ENCODE results near the gene NF2. TPM values are rescaled to one million over a fixed set of nuclear protein-coding genes. Genes with fewer than 3 reads are reported as not detected.

Gene NF2
- total and polyA plus RNA-seq, 9 donors = 6.8 to 51.3 (median 30.6) TPM

DNA sequence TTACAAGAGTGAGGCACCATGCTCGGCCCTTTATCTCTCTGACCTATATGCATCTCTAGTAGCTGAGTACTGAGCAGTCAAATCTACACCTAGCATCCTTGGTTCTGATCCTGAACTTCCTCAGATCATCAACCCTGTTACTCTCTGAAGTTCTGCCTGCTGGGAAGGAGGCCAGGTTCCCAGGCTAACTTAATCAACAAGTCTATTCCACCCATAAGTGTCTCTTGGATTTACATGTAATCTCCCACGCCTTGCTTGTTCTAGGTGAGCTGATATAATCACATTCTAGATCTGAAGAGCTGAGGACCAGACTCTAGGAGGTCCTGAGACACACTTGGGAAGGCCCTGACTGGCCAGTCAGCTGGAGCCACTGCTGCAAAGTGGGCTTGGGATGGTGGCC is 138.5 kb downstream of the NF2 start:
- H3K9me3 ChIP-seq = no peaks in the 10 kb centered on the region
- no peaks in the 10 kb centered on the region for H3K4me1 ChIP-seq (ENCODE audit: insufficient read depth)
- WGBS, 3 donors = 85 to 93% (median 88%) methylated on average over 2 of the region's 2 CpGs
- TF ChIP-seq EP300 (IDR thresholded peaks at IDR 0.05) = no peak
- no peak for TF ChIP-seq POLR2A (IDR thresholded peaks at IDR 0.05)
- TF ChIP-seq, protein P1, sequence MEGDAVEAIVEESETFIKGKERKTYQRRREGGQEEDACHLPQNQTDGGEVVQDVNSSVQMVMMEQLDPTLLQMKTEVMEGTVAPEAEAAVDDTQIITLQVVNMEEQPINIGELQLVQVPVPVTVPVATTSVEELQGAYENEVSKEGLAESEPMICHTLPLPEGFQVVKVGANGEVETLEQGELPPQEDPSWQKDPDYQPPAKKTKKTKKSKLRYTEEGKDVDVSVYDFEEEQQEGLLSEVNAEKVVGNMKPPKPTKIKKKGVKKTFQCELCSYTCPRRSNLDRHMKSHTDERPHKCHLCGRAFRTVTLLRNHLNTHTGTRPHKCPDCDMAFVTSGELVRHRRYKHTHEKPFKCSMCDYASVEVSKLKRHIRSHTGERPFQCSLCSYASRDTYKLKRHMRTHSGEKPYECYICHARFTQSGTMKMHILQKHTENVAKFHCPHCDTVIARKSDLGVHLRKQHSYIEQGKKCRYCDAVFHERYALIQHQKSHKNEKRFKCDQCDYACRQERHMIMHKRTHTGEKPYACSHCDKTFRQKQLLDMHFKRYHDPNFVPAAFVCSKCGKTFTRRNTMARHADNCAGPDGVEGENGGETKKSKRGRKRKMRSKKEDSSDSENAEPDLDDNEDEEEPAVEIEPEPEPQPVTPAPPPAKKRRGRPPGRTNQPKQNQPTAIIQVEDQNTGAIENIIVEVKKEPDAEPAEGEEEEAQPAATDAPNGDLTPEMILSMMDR (IDR thresholded peaks at IDR 0.05) = no peak
- no peak overlapping the region for H3K4me3 ChIP-seq
- intact Hi-C loops (cut with DNase I) = loop anchor here in 1 of 4 donors (2.0 kb wide), 1 partner anchor 39 kb away; no protein-coding TSS in a partner anchor
- no peak for DNase-seq
- no peak overlapping the region for H3K27ac ChIP-seq
- no peaks in the 10 kb centered on the region for H3K36me3 ChIP-seq
- no peaks in the 10 kb centered on the region for H3K27me3 ChIP-seq

DNA sequence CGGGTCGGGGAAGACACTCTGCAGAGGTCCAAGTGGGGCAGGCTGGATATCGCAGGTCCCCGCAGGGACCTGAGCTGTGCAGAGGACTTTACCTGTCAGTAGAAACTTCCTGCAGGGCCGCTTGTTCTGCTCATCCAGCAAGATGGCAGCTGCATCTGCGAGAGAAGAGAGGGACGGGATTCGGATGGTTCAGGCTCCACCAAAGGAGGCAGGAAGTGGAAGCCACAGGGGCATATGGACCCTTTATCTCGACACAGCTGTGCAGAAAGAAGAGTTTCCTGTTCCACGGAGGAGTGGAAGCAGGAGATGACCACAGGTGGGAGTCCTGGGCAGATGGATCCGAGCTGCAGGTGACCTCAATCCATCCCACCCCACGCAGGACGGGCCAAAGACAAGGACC is 138.9 kb downstream of the NF2 start:
- 75 to 79% (median 77%) methylated on average over 13 of the region's 13 CpGs for WGBS, 3 donors
- Histone ChIP-seq H3K4me1 (ENCODE audit: insufficient read depth) (no peaks in the 10 kb centered on the region), H3K27ac (no peak overlapping the region), H3K9me3 (no peaks in the 10 kb centered on the region), H3K4me3 (no peak overlapping the region), H3K36me3 (no peaks in the 10 kb centered on the region), H3K27me3 (no peaks in the 10 kb centered on the region)
- TF ChIP-seq POLR2A (IDR thresholded peaks at IDR 0.05) = no peak
- no peak for DNase-seq
- intact Hi-C loops (cut with DNase I) = no loop called here

DNA sequence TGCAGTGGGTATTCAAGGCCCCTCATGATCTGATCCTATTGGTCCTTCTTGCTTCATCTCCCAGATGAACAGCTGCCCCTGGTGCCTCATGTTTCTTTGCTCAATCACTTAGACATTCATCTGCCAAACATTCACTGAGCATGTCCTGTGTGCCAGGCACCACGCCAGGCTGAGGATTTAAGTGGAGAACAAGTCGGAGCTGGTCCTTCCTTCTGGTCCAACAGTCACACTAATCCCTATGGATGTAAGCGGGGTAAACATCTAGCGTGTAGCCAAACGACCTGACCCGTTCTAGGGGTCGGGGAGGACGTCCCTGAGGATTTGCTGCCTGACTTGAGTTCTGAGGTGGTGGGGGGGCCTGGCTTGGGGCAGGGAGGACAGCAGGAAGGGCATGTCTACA is 141.5 kb downstream of the NF2 start:
- 66 to 77% (median 71%) methylated on average over 7 to 8 of the region's 8 CpGs for WGBS, 3 donors
- Histone ChIP-seq H3K4me3 (no peak overlapping the region), H3K9me3 (no peaks in the 10 kb centered on the region), H3K27me3 (no peaks in the 10 kb centered on the region), H3K4me1 (ENCODE audit: insufficient read depth) (no peaks in the 10 kb centered on the region), H3K27ac (no peak overlapping the region), H3K36me3 (no peaks in the 10 kb centered on the region)
- intact Hi-C loops (cut with DNase I) = no loop called here
- no peak for TF ChIP-seq EP300 (IDR thresholded peaks at IDR 0.05)
- TF ChIP-seq POLR2A (IDR thresholded peaks at IDR 0.05) = no peak
- TF ChIP-seq, protein P1 (IDR thresholded peaks at IDR 0.05) = no peak
- DNase-seq = no peak

DNA sequence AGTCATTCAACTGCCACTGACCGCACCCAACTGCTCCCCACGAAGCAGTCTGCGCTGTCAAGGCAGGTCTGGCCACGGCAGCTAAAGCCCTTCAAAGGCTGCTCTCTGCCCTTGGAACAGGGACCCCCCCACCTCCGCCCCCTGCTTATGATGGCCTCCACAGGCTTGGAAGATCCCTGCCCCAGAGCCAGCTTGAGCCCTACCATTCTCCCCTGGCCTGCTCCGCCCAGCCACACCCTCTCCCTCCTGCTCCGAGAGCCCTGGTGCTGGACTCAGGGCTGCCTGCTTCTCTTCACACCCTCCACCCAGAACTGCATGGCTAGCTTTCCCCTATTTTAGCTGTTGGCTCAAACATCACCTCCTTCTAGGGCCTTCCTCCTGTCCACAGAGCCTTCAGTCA is 144.4 kb downstream of the NF2 start:
- intact Hi-C loops (cut with DNase I) = no loop called here
- no peak for DNase-seq
- Histone ChIP-seq H3K27me3 (no peaks in the 10 kb centered on the region), H3K4me1 (ENCODE audit: insufficient read depth) (no peaks in the 10 kb centered on the region), H3K9me3 (no peaks in the 10 kb centered on the region), H3K4me3 (no peak overlapping the region), H3K36me3 (no peaks in the 10 kb centered on the region), H3K27ac (no peak overlapping the region)
- WGBS, 3 donors = 92 to 93% (median 92%) methylated on average over 7 of the region's 7 CpGs
- TF ChIP-seq POLR2A (IDR thresholded peaks at IDR 0.05) (no peak), EP300 (IDR thresholded peaks at IDR 0.05) (no peak)
- TF ChIP-seq, protein P1 (IDR thresholded peaks at IDR 0.05) = no peak

Small RNAs within 50 kb of the gene (small RNA-seq; reads per million reads assigned to genes)
- not detected for gene AC004882.2

Other genes starting within 250 kb of the NF2 start
- 10 to 100 TPM; 19.0 to 54.0 (median 36.8) TPM for gene AP1B1, start 215.1 kb upstream of the NF2 start, total RNA-seq
- 10 to 100 TPM; 17.7 to 43.6 TPM for gene AP1B1, start 215.1 kb upstream of the NF2 start, polyA plus RNA-seq
- not detected for gene RFPL1, start 165.1 kb upstream of the NF2 start, total RNA-seq
- gene RFPL1, start 165.1 kb upstream of the NF2 start, polyA plus RNA-seq = not detected
- 10 to 100 TPM in 5 of 7 donors, 1 to 10 TPM in 2; 2.6 to 30.6 (median 12.4) TPM for gene NEFH, start 123.4 kb upstream of the NF2 start, total RNA-seq
- gene NEFH, start 123.4 kb upstream of the NF2 start, polyA plus RNA-seq = 10 to 100 TPM in 1 of 2 donors, 1 to 10 TPM in 1; 7.2 to 26.6 TPM
- gene THOC5, start 49.9 kb upstream of the NF2 start, total RNA-seq = 10 to 100 TPM; 26.2 to 46.1 (median 30.3) TPM
- gene THOC5, start 49.9 kb upstream of the NF2 start, polyA plus RNA-seq = 10 to 100 TPM; 33.5 to 51.6 TPM
- gene NIPSNAP1, start 22.5 kb upstream of the NF2 start, total RNA-seq = 10 to 100 TPM; 18.0 to 39.6 (median 33.9) TPM
- gene NIPSNAP1, start 22.5 kb upstream of the NF2 start, polyA plus RNA-seq = 10 to 100 TPM; 27.3 to 75.9 TPM
- gene CABP7, start 116.4 kb downstream of the NF2 start, total RNA-seq = under 1 TPM in 2 of 7 donors, not detected in 5; 0.07 to 0.23 TPM
- gene CABP7, start 116.4 kb downstream of the NF2 start, polyA plus RNA-seq = under 1 TPM in 1 of 2 donors, not detected in 1; 0.04 TPM
- 10 to 100 TPM; 16.1 to 27.2 (median 22.3) TPM for gene ZMAT5, start 163.4 kb downstream of the NF2 start, total RNA-seq
- gene ZMAT5, start 163.4 kb downstream of the NF2 start, polyA plus RNA-seq = 10 to 100 TPM in 1 of 2 donors, 1 to 10 TPM in 1; 5.7 to 17.7 TPM
- 10 to 100 TPM; 24.2 to 61.2 (median 49.1) TPM for gene UQCR10, start 163.7 kb downstream of the NF2 start, total RNA-seq
- gene UQCR10, start 163.7 kb downstream of the NF2 start, polyA plus RNA-seq = 10 to 100 TPM; 78.2 to 93.1 TPM
- 10 to 100 TPM; 26.9 to 55.6 (median 36.9) TPM for gene ASCC2, start 234.6 kb downstream of the NF2 start, total RNA-seq
- 10 to 100 TPM; 27.0 to 45.6 TPM for gene ASCC2, start 234.6 kb downstream of the NF2 start, polyA plus RNA-seq

Data from ovary (tissue), 9 donors.